ENCODE measurements around the gene ZNF141.
"Not testable (repeated sequence)": the region's sequence is repeated elsewhere in the genome, so short reads cannot be mapped to it uniquely, and the experiment has no call there.

The ZNF141 gene

GRCh38 chr4:385934-386707, 48.5 kb downstream of the ZNF141 start:
- DNase-seq = peak; percentile 5

- DNase-seq = no peak
Observed at GRCh38 chr4:386708-387105, 49.1 kb downstream of the ZNF141 start.

DNA sequence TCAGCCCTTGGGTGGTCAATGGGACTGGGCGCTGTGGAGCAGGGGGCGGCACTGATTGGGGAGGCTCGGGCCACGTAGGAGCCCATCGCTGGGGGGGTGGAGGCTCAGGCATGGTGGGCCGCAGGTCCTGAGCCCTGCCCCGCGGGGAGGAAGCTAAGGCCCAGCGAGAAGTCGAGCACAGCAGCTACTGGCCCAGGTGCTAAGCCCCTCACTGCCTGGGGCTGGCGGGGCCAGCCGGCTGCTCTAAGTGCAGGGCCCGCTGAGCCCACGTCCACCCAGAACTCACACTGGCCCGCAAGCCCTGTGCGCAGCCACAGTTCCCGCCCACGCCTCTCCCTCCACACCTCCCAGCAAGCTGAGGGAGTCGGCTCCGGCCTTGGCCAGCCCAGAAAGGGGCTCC, 66.4 kb downstream of the ZNF141 start:
- DNase-seq = no peak

- DNase-seq = not testable (repeated sequence)
Observed at GRCh38 chr4:408321-408720, 70.7 kb downstream of the ZNF141 start.

- DNase-seq = no peak
Observed at GRCh38 chr4:422587-422986, 85.0 kb downstream of the ZNF141 start.

Data from activated gamma-delta T cell (primary cell).